HG03442 (cell line): ENCODE results near the gene VGLL3.
"Not testable (repeated sequence)": the region's sequence is repeated elsewhere in the genome, so short reads cannot be mapped to it uniquely, and the experiment has no call there.

ENCODE experiments used
- ATAC-seq: cut with Tn5 transposase; IDR thresholded peaks from one replicate; pipeline ENCODE4 v1.9.1; 2021; ENCODE audit warnings: mild to moderate bottlenecking, moderate library complexity; ENCODE audit not compliant: unreplicated experiment

VGLL3 gene

DNA sequence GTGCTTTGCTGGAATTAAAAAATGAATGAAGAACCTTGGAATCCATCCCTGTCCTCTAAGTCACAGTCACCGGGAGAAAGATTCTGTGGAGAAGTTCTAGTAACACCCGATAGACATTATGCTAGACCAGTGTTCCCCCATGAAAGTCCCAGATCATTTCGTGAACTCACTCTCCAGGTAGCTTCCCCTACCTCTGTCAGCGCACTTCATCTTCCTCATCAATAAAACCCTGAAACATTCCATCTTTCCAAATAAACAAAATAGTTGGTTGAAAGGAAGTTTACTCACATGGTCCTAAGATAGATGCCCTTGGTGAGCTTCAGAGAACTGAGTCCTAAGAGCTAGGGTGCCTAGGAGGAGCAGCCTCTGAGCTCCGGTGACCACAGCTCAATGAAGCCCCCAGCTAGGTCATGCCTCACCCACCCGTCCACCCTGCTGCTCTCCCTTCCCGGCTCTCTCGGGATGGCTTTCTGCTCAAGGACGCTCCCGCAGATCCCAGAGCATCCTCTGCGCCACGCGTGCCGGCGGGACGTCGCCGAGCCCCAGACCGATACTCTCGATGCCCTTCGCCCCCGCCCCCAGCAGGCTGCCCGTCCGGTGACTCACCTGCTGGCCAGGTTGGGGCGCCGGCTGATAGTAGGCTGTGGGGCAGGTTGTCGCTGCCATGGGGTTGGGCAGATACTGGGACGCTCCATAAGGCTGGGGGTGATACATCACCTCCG, 776 bp downstream of the VGLL3 start:
- ATAC-seq: no peak

DNA sequence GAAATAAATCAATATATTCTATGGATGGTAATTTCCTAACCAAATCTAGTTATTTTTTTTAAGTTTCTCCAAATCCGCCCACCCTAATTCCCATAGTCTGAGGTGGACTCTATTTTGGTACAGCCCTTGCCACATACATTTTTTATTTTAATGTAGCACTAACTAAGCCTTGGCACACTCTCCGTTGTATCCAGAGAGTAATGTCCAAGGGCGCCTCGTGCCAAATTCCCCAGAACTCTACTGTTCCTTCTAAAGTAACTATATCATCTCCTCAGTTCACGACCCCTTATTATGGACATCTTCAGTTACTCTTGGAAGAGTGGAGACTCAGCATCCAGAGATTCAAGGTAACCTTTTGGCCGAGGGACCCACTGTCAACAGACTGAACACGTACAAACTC, 1.3 kb downstream of the VGLL3 start:
- no peak for ATAC-seq

DNA sequence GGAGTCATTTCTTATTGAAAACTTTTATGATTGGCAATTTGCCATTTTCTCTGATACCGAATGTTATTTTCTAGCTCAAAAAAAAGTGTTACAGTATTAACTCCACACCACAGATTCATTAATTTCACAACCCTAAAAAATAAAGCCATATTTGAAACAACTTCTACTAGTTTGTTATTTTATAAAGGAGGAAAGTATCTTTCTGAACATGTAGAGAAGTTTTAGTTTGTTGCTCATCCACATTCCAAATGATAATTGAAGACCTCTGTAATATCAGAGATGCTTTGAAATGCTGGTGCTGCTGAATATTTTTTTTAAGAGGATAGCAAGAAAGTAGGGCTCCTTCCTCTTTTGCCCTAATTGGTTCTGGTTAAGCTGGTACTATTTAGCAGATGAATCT, 1.9 kb downstream of the VGLL3 start:
- no peak for ATAC-seq

DNA sequence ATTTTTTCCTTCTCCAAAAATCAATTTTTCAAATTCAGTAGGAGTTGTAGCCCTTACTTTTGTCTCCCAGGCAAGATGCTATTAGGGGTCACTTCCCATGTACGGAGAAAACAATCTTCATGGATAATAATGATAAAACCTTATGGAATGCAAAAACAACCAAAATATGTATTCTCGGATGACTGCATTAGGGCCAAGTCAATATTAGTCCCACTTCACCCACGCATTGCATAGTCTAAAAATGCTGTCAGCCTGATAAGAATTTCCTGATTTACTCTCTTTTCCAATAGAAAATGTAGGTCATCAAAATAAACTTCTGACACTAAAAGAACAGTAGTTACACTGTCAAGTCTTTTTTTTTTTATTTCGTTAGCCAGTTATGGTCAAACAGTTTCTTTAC, 2.7 kb downstream of the VGLL3 start:
- no peak for ATAC-seq

DNA sequence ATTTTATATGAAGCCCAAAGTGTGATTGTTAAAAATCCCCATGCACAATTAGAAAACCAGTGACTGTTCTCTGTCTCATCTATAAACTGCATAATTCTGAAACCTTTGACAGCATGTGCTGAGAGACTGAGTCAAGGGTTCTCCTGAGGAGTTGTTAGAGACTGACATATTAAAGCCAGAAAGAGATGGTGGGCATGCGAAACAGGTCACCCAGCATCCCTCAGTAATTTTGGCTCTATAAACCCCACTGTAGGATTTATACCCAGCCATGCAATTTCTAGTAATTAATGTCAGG, 3.6 kb downstream of the VGLL3 start:
- no peak for ATAC-seq

DNA sequence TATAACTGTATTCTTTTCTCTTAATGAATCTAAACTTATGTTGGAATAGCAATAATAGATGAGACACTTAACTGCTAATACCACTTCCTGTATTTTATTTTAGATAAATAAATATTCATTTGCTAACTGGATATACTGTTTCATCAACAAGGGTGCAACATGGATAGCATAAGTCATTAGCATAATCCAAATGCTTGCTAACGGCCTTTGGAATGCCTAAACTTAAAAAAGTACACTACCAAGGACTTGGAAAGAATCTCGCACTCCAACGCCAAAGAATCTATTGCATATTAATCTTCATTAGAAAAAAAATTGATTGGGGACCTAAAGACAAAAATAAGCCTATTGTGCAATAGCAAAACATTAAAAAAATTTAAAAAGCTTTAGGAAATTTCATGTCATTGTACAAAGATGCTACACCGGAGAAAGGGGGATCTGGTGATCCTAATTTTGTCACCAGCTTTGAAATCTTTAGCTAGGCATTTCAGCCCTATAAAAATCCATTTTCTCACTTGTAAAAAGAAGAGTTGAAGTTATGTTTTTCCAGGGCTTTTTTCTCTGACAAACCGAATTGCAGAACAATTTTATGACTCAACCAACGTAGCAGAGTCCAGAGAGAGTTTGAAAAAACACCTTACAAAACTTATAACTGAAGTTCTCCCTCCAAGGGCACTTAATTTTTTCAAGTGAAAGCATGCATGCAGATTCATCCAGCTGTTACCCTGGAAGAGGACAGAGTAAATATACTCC, 4.1 kb downstream of the VGLL3 start:
- no peak for ATAC-seq

DNA sequence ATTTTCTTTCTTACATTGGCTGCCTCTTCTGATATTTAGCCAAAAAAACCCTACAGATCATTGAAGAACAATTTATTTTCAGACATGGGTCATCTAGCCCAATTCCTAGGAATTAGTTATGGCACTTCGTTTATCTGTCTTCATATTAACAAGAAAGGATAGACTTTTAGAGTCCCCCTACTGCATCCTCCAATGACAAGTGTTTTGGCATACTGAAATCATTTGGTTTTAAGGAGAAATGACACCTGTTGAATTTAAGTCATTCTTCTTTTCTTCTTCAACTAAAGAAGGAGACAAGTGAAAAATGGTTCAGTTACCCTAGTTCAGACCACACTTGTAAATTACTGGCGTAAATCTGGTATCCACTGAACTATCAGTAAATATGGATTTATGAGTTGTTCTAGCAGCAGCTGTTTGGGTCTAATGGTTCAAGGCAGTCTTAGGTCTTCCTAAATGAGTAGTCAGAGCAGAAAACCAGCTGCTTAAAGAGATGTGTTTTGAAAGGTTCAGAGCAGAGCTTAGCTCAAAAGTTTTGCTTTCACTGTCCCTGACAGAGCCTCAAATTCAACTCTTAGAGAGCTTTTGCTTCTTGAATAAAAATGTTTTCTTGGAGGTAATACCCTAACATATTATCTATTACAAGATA, 5.6 kb downstream of the VGLL3 start:
- ATAC-seq: no peak

DNA sequence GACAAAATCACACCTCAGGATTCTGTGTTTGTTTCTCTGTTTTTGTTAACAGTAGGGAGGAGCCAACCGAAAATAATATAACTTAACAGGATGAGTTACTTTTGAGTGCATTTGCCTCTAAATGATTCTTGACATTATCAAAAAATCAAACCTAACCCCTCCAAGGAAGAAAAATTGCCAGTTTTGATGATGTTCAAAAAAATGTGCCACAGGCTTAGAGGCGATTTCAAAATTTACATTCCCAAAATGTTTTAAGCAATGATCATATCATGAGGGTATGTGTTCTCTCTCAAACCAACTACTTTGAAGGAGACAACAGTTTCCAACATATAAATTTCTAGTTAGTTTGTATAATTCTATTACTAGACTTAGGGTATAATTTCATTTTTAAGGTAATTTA, 6.7 kb downstream of the VGLL3 start:
- ATAC-seq: no peak

DNA sequence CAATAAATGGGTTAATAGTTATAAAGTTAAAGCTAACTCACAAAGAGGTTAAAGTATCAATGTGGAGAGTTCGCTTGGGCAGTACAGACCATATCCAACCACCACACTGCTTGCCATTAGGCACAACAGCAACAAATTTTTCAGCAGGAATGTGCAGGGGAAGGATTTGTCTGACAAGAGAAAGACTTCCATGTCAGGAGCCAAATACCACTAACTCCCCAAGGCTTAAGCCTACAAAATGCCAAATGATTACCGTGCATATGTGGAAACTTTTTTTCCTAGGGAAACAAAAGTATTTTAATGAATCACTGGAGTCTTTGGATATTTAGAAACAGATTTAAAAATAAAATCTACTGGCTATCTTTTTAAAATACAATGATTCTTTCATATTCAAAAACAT, 8.1 kb downstream of the VGLL3 start:
- ATAC-seq: no peak

DNA sequence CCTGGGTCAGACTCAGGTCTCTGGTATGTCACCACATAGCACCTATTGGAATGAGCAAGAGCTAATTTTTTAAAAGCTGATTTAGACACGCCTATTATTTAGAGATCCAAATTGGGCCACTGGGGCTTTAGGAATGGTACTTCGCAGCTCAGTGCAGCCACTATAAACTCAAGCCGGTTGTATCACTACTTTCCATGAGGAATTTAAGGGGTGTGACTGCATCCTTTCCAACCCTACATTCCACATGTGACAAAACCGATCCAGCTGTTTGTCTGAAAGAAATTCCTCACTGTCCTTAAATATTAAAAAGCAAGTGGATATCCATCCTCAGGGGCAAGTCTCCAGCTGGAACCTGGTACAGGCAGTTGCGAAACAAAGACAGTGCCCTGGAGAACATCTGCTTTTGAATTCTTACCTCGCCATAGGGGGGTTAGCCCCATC, 12.8 kb downstream of the VGLL3 start:
- ATAC-seq: no peak

DNA sequence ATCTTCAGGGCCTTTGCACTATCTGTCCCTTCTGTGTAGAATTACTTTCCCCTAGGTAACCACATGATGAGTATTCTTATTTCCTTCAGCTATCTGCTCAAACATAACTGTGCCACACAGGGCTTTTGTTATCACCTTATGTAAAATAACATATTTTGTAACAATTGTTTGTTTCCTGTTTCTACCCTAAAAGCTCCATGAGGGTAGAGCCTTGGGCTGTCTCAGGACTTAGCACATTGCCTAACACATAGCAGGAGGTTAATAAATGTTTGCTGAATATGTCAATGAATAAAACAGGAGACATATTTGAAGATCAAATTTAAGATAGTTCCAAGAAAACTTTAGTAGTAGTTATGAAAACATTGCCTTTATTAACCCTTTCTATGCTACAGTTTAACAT, 14.7 kb downstream of the VGLL3 start:
- no peak for ATAC-seq

DNA sequence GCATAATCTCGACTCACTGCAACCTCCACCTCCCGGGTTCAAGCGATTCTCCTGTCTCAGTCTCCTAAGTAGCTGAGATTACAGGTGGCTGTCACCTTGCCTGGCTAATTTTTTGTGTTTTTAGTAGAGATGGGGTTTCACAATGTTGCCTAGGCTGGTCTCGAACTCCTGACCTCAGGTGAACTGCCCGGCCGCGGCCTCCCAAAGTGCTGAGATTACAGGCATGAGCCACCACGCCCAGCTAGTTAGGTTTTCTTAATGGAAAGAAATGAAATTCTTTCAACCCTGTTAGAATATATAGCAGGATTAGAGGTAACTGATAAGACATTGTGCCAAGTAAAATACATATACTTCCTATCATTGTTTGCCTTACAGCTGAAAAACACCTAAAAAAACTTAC, 16.8 kb downstream of the VGLL3 start:
- ATAC-seq: not testable (repeated sequence)

DNA sequence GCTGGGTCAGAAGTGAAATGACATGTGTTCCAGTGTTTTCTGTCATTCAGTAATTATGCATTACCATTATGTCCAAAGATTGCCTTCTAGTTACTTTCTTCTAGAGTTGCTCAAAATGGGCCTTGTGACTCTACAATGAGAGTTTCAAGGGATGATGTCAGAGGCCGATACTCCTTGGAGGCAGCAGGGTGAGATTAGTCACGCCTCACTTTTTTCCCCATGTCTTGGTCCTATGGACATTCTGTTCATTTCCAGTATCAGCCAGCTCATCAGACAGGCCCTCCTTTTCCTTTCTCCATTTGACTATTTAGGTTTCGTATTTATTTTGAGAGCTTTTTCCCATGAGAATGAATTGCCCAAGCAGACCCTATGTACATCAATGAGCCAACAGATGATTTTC, 17.5 kb downstream of the VGLL3 start:
- ATAC-seq: no peak

DNA sequence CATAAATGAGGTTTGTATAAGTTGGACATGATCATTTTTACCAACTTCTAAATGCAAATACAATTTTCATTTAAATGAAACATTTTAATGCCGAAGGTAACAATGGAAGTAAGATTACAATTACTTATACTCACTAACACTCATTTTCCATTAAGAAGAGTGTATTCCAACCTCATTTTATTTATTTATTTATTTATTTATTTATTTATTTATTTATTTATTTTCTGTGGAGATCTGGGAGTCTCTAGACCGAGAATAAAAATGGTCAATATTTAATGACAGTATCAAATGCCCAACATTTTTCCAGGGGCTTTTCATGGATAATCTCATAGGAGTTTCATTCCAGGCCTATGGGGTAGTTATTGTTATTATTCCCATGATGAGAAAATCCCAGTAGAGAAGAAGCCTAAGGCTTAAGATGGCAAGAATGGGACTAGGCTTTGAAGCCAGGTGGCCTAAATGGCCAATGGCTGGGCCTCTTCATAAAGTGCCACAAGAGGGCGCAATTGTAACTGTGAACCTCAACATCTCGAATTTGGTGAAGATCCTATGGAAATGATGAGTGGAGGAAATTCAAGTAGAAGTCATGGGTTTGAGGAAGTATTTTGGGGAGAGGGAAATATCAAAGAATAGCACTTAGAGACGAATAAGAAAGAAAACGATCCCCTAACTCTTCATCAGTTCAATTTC, 21.3 kb downstream of the VGLL3 start:
- ATAC-seq: peak; percentile 84

DNA sequence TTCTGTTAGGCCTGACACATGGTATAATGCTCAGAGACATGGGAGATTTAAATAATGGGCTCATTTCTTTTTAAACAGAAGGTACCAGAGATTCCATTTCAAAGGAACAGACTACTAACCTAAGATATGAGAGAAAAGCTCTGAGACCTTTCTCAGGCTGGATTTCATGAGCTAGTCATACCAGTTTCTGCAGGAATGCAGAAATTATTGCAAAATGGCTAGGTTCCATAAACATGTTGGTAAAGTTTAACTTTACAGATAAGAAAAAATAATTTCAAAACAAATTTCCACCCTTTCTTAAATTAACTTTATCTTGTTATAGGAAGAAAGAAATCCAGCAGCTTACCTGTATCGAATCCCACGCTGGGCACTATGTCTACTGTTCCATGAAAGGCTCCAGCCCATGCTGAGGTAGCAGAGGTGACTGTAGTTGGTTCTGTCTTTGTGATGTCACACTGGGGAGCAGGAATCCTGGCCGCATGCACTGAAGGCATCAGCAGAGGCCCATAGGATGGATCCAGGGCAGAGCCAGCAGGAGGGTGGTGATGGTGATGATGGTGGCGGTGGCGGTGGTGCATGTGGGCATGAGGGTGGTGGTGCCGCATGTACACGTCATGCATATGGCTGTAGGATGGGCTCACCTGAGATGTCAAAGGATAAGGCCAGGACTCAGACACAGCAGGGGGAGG, 22.6 kb downstream of the VGLL3 start:
- ATAC-seq: no peak

DNA sequence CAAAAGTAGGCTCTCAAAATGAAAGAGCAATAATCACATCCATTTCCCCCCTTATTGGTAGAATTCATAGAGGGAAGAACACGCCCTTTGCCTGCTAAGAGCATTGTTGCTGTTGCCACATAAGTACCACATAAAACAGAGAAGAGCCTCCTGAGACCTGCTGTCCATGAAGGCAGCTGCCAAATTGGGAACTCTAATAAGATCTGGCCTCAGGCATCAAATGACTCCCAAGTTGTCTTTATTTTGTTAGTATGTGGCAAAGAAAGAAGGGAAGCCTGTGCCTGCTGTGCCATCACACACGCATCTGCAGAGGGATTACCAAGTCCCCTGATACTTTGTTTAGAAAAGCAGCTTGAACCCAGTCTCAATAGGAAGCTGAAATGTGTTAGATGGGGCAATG, 23.9 kb downstream of the VGLL3 start:
- ATAC-seq: no peak

DNA sequence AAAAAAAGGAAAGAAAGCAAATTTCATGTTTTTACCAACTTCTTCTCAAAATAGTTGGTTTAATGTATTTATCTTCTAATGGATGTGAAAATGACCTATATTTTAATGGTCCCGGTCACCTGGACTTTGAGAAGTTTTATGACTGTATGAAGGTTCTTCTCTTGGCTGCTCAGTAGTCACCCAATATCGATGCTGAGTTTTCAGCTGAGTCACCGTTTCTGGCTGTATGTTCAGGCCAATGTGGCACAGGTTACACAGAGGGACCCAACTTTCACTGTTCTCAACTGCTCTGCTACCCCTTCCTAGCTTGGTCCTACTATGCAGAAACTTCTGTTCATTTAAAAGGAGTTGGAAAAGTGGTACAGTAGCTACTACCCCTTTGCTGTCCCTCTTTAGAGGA, 25.8 kb downstream of the VGLL3 start:
- ATAC-seq: no peak

DNA sequence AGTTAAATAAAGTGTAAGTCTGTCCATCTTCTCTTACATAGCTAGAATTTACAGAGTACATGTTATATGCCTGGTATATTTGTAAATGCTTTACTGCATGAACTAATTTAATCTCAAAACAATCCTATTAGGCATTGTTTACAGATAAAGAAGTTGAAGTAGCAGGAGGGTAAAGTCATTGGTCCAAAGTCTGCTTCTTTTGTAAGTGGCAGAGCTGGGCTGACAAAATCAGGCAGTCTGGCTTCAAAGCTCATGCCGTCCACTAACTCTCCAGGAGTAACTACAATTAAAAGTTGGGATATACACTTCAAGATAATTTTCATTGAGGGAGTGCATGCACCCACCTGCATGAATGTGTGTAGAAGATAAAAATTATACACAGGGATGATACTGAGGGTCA, 27.3 kb downstream of the VGLL3 start:
- ATAC-seq: no peak

DNA sequence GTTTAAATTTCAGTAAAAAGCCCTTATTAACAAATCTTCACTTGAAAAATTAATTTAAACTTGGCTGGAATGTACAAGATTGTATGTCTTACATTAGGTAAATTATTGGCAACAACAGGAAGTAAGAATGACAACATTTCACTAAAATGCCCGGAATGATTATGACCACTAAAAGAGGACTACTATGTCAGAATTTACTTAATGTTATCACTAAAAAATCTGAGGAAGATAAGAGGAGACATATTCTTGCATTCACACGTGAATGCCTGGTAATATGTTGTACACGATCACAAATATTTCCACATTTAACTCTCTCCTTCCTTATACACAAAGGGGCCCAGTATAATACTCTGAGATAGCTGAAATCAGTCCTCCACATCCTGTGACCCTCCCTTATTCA, 29.7 kb downstream of the VGLL3 start:
- ATAC-seq: no peak

DNA sequence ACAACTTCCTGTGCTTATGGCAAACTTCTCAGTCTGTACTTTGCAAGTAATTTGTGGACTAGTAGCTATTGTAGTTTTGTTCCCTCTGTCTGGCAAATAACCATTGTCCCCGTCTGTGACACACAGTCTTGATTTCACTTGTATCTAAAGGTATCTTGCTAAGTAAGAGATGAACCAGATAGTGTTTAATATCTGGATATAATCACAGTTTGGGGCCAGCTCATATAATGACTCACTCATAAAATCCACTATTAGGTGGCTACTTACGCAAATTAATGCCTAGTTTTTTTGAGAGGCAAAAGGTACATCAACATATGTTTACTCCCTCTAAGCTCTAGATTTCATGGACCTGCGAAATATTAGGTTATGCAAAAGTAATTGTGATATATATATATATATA, 30.4 kb downstream of the VGLL3 start:
- no peak for ATAC-seq

DNA sequence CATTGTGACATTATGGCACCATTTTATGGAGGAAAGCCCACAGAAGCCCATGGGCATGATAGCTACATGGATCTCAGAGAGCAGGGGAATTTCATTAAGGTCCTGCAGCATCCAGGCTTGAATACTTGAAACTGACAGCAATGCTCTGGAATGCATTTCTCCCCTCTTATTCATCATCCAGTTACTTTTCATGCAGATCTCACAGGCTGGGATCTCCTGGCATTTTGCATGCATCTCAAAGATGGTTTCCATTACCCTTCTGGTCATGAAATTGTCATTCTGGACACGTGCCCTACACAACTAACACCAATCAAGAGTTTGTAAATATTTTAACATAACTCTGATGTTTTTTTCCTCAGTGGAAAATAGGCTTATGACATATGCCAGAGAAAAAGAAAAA, 32.4 kb downstream of the VGLL3 start:
- ATAC-seq: no peak
